ENCODE data around the gene PPIP5K2. TPM values are rescaled to one million over a fixed set of nuclear protein-coding genes. Genes with fewer than 3 reads are reported as not detected.

Gene PPIP5K2
- total and polyA plus RNA-seq, 2 of the 8 experiments (the other 6 are each of a cell fraction or from before 2014, with no cell fraction given): 14.8 to 46.6 TPM

DNA sequence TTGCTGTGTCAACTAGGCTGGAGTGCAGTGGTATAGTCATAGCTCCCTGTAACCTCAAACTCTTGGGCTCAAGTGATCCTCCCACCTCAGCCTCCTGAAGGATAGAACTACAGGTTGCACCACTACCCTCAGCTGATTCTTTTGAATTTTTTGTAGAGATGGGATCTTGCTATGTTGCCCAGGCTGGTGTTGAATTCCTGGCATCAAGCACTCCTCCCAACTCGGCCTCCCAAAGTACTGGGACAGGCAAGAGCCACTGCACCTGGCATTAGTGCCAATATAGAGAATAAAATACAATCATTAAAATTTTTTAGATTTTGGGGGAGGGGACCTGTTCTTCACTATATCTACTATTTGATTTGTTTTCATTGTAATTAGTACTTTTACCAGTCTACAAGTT lies 15.4 kb downstream of the PPIP5K2 start:
- ChIA-PET CTCF (ENCODE audit: partially characterized antibody) (interaction anchor here (0.6 to 1.4 kb wide), 2 partner anchors 10 to 323 kb away, joined by 3 read pairs; no protein-coding TSS in a partner anchor), POLR2A (ENCODE audit: partially characterized antibody) (no interaction called here)
- no peak overlapping the region for H3K4me2 ChIP-seq (ENCODE audit: insufficient read depth in 1 of 2, low read depth in 2 of 2, low read length in 2 of 2)
- no peaks in the 10 kb centered on the region for H3K9me3 ChIP-seq (ENCODE audit: insufficient read depth in 2 of 2, low read depth in 1 of 2, low read length in 1 of 2)
- no peaks in the 10 kb centered on the region for H3K27me3 ChIP-seq (replicated peaks in 1 of 4; ENCODE audit: control insufficient read depth in 3 of 4, extremely low read depth in 1 of 4, insufficient read depth in 3 of 4, low read length in 3 of 4)
- H4K91ac ChIP-seq (replicated peaks; ENCODE audit: insufficient read length, low read length): no peak overlapping the region
- no peak overlapping the region for H3K9ac ChIP-seq (replicated peaks in 1 of 4; ENCODE audit: extremely low read depth in 1 of 4, low read depth in 3 of 4, low read length in 3 of 4)
- no peak overlapping the region for H3K14ac ChIP-seq (ENCODE audit: insufficient read length)
- no peak overlapping the region for H4K8ac ChIP-seq (ENCODE audit: extremely low read depth, insufficient read depth, low read length)
- no peak overlapping the region for H3K4ac ChIP-seq (replicated peaks; ENCODE audit: insufficient read length, low read depth, low read length)
- peaks cover 0 to 2% of the 10 kb centered on the region in 2 experiments for H4K20me1 ChIP-seq (replicated peaks in 1 of 2; ENCODE audit: control insufficient read depth in 1 of 2, insufficient read depth in 2 of 2, low read length in 2 of 2)
- H2BK120ac ChIP-seq (replicated peaks; ENCODE audit: low read depth, low read length): no peak overlapping the region
- H3K36me3 ChIP-seq (ENCODE audit: control insufficient read depth in 2 of 4, insufficient read depth in 4 of 4, low read length in 3 of 4): no peaks in the 10 kb centered on the region
- no peak for TF ChIP-seq SP1 (IDR thresholded peaks at IDR 0.05; ENCODE audit: low read depth, low read length)
- TF ChIP-seq ATF2 (IDR thresholded peaks at IDR 0.05; ENCODE audit: low read length): no peak
- no peak for TF ChIP-seq MAFK (IDR thresholded peaks at IDR 0.05; ENCODE audit: low read depth, low read length)
- no peak for TF ChIP-seq JUND (IDR thresholded peaks at IDR 0.05; ENCODE audit: low read length)
- no peak for TF ChIP-seq EGR1 (IDR thresholded peaks at IDR 0.05; ENCODE audit: borderline replicate concordance, low read depth, low read length)
- TF ChIP-seq KDM1A (IDR thresholded peaks at IDR 0.05; ENCODE audit: borderline replicate concordance, low read length): no peak
- TF ChIP-seq CEBPB (IDR thresholded peaks at IDR 0.05; ENCODE audit: low read depth, low read length): no peak
- TF ChIP-seq GABPA (IDR thresholded peaks at IDR 0.05; ENCODE audit: borderline replicate concordance, insufficient read depth, low read length): no peak
- no peak for TF ChIP-seq BACH1 (IDR thresholded peaks at IDR 0.05; ENCODE audit: low read length)
- no peak for TF ChIP-seq ZNF274 (IDR thresholded peaks at IDR 0.05; ENCODE audit: borderline replicate concordance, extremely low read depth, low read length)
- no peak for TF ChIP-seq RFX5 (IDR thresholded peaks at IDR 0.05; ENCODE audit: borderline replicate concordance, low read depth, low read length)
- TF ChIP-seq CHD2 (IDR thresholded peaks at IDR 0.05; ENCODE audit: low read length): no peak
- TF ChIP-seq RXRA (IDR thresholded peaks at IDR 0.05; ENCODE audit: insufficient read depth, low read depth, low read length): no peak
- TF ChIP-seq POU5F1 (IDR thresholded peaks at IDR 0.05; ENCODE audit: low read depth, low read length): no peak
- DNase-seq (ENCODE audit: low read depth in 1 of 2, low spot score in 2 of 2) (no peak), FAIRE-seq (no peak)
- H3K56ac ChIP-seq (replicated peaks; ENCODE audit: insufficient read length, low read depth, low read length): no peak overlapping the region
- no peak overlapping the region for H3K4me3 ChIP-seq (ENCODE audit: extremely low read depth in 1 of 4, insufficient read depth in 2 of 4, low read depth in 3 of 4, low read length in 4 of 4)
- H3K23ac ChIP-seq (ENCODE audit: insufficient read length): no peak overlapping the region
- H3K79me2 ChIP-seq (ENCODE audit: control insufficient read depth in 1 of 2, insufficient read depth in 2 of 2, low read length in 2 of 2): no peaks in the 10 kb centered on the region
- no peaks in the 10 kb centered on the region for H3K4me1 ChIP-seq (replicated peaks in 1 of 4; ENCODE audit: control insufficient read depth in 3 of 4, insufficient read depth in 4 of 4, low read length in 3 of 4)
- no peak overlapping the region for H2BK15ac ChIP-seq (ENCODE audit: low read length)
- H4K5ac ChIP-seq (ENCODE audit: insufficient read length, low read depth, low read length): no peak overlapping the region
- H3K27ac ChIP-seq (ENCODE audit: low read depth, low read length): no peak overlapping the region
- H2AK5ac ChIP-seq (ENCODE audit: low read depth, low read length): no peak overlapping the region
- H3K23me2 ChIP-seq (ENCODE audit: low read depth, low read length): no peaks in the 10 kb centered on the region
- 100% methylated on average over 1 of the region's 1 CpG; no CpG with 5 or more reads in 1 of the 2 experiments for WGBS, 2 experiments (ENCODE audit: extremely low coverage in 1 of 2, insufficient coverage in 1 of 2, insufficient read length in 1 of 2, insufficient replicate concordance in 2 of 2, low coverage in 1 of 2, low lambda C conversion rate in 2 of 2, missing lambda C conversion rate in 1 of 2)
- no peak overlapping the region for H3K18ac ChIP-seq (ENCODE audit: extremely low read depth, low read length)
- no peak overlapping the region for H2BK20ac ChIP-seq (ENCODE audit: low read length)
- no peak overlapping the region for H2BK5ac ChIP-seq (ENCODE audit: low read depth, low read length)
- H3K79me1 ChIP-seq (ENCODE audit: low read depth, low read length): no peaks in the 10 kb centered on the region
- H2BK12ac ChIP-seq (ENCODE audit: low read depth, low read length): no peak overlapping the region
- H2AFZ ChIP-seq (ENCODE audit: low read length): no peak overlapping the region

All from H1 (cell line).